AG09309 (cell line): Measurements from ENCODE around the gene CRADD.

ENCODE experiments used
- DNase-seq: peaks from one replicate; pipeline ENCODE4 v3.0.0-alpha.2; 2010; ENCODE audit warnings: low read depth
- H3K4me3 ChIP-seq: 2 replicates; pipeline ENCODE4 v1.5.1; 2011; ENCODE audit warnings: mild to moderate bottlenecking, low read depth, low read length, moderate library complexity; ENCODE audit not compliant: control insufficient read depth
- TF ChIP-seq, protein P1 (sequence below): IDR thresholded peaks from 2 replicates; pipeline ENCODE4 v1.5.1; 2011; ENCODE audit warnings: mild to moderate bottlenecking, low read depth, low read length, inconsistent platforms; ENCODE audit not compliant: insufficient read depth, control insufficient read depth; ENCODE audit errors: missing control alignments

The CRADD gene

GRCh38 chr12:93838193-93838592 is 161.0 kb downstream of the CRADD start:
- TF ChIP-seq, protein P1, sequence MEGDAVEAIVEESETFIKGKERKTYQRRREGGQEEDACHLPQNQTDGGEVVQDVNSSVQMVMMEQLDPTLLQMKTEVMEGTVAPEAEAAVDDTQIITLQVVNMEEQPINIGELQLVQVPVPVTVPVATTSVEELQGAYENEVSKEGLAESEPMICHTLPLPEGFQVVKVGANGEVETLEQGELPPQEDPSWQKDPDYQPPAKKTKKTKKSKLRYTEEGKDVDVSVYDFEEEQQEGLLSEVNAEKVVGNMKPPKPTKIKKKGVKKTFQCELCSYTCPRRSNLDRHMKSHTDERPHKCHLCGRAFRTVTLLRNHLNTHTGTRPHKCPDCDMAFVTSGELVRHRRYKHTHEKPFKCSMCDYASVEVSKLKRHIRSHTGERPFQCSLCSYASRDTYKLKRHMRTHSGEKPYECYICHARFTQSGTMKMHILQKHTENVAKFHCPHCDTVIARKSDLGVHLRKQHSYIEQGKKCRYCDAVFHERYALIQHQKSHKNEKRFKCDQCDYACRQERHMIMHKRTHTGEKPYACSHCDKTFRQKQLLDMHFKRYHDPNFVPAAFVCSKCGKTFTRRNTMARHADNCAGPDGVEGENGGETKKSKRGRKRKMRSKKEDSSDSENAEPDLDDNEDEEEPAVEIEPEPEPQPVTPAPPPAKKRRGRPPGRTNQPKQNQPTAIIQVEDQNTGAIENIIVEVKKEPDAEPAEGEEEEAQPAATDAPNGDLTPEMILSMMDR: no peak
- DNase-seq: no peak
- H3K4me3 ChIP-seq: no peak overlapping the region

- no peak for DNase-seq
- TF ChIP-seq, protein P1: no peak
- no peak overlapping the region for H3K4me3 ChIP-seq
These were observed 161.9 kb downstream of the CRADD start for GRCh38 chr12:93839064-93839463.

DNA sequence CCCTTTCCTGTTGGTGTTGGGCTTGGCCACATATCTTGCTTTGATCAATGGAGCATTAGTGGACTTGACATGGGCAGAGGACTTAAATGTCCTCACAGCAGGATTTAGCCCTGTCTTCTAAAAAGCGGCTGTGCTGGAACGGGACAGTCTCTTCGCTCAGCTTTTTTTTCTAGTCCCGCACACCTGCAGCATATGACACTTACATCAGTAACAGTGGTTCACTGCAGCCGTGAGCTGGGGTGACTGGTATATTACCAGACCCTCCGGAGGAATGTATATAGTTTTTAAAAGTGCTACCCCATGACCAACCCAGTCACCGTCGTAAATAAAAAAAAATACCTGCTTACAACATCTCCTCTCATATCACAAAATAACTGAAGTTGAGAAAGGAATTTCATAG is 164.5 kb downstream of the CRADD start:
- TF ChIP-seq, protein P1: no peak

DNA sequence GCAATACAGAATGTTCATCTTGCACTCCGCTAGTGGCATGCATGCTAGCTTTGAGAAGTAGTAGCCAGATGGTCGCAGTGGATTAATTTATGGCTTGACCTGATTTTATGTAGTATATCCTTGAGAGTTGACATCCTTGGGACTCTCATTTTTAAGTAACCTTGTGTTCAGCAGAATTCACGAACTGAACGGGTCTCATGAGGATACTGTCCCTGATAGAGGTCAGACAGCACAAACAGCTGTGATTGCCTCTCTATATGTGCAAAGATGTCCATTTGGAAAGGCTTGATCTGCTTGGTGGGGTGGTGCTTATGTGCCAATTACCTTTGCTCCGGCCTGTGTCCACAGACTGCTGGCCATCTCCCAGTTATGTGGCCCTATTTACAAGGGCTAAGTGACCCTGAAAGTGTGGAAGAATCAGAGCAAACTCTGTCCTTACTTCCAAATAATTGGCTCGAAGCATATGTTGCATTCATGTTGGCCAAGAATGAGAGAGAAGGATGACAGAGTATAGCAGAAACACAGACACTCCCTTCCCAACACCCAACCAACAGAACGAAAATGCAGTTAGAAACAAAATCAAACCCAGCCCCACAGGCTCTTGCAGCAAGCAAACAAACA is 167.1 kb downstream of the CRADD start:
- TF ChIP-seq, protein P1: no peak
- H3K4me3 ChIP-seq: no peak overlapping the region
- DNase-seq: no peak

More for the DNA sequence above, 164.5 kb downstream of the CRADD start:
- H3K4me3 ChIP-seq: no peak overlapping the region
- DNase-seq: no peak

DNA sequence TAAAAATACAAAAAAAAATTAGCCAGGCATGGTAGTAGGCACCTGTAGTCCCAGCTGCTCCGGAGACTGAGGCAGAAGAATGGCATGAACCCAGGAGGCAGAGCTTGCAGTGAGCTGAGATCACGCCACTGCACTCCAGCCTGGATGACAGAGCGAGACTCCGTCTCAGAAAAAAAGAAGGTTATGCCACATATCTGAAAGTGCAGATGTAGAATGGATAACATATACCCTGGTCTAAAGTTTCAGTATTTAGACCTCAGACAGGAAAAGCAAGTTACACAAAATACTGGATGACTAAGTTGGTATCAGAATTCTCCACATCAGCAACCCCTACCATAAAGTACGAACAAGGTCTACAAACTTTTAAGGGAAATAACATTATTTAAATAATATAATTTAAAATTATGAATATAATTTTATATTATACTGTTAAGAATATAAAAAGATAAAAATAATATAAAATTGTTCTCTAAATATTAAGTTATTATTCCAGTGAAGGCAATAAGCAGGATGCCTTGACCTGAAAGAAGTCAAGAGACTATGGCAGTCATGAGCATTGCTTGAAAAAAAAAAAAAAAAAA is 169.9 kb downstream of the CRADD start:
- H3K4me3 ChIP-seq: no peak overlapping the region
- DNase-seq: no peak
- TF ChIP-seq, protein P1: no peak

GRCh38 chr12:93847517-93848474 is 170.6 kb downstream of the CRADD start:
- no peak for DNase-seq
- H3K4me3 ChIP-seq: no peak overlapping the region
- TF ChIP-seq, protein P1: no peak
